ENCODE data around the gene TANC1.

The TANC1 gene

DNA sequence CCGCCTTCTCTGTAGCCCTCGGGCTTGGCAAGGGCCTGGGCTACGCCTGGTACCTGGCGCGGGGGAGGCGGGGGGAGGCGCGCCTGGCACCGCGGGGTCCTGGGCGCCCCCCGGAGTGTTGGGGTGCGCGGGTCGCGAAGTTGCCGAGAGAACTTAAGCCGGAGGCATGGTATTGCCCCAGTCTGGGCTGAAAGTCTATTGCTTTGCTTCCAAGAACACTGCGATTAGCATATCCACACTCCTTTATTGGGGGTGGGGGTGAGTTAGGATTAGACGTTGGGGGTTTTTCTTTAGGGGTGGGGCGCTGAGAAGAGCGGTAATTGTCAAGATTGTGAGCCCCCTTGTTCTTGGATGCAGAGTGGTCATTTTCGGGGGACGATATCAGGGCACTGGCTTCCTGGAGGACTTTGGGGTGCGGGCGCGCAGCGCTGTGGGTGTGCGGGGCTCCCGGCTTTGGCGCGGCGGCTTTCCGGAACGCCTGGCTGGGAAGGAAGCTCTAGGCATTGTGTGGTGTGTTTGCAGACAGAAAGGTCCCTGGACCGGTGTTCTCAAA, 798 bp downstream of the TANC1 start:
- TF ChIP-seq, protein P1, sequence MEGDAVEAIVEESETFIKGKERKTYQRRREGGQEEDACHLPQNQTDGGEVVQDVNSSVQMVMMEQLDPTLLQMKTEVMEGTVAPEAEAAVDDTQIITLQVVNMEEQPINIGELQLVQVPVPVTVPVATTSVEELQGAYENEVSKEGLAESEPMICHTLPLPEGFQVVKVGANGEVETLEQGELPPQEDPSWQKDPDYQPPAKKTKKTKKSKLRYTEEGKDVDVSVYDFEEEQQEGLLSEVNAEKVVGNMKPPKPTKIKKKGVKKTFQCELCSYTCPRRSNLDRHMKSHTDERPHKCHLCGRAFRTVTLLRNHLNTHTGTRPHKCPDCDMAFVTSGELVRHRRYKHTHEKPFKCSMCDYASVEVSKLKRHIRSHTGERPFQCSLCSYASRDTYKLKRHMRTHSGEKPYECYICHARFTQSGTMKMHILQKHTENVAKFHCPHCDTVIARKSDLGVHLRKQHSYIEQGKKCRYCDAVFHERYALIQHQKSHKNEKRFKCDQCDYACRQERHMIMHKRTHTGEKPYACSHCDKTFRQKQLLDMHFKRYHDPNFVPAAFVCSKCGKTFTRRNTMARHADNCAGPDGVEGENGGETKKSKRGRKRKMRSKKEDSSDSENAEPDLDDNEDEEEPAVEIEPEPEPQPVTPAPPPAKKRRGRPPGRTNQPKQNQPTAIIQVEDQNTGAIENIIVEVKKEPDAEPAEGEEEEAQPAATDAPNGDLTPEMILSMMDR (conservative IDR thresholded peaks at IDR 0.05) = no peak
- peak overlapping the region; percentile 95 for H3K27ac ChIP-seq

DNA sequence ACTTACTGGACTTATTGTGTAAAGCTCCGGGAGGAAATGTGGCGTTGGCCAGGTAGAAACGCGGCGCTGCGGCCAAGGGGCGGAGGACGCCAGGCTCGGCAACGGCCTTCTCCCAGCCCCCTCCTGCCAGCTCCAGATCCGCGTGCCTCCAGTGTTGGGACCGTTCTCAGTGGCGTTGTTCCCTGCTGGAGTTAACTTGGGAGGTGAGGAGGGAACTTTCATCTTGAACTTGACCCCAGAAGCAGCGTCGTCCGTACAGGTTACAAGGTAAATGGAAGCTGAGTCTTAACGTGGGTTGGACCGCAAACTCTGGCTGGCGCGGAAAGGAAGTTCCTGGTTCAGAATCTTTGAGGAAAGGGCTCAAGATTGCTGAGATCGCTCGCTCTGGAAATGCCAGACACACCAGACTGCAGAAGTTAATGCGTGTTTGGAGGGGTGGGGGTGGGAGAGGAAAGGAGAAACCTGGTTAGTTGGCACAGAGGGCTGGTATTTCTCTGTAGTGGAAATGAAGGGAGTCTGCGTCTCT, 1.3 kb downstream of the TANC1 start:
- H3K27ac ChIP-seq = peak overlapping the region; percentile 95
- TF ChIP-seq, protein P1 (conservative IDR thresholded peaks at IDR 0.05) = no peak

DNA sequence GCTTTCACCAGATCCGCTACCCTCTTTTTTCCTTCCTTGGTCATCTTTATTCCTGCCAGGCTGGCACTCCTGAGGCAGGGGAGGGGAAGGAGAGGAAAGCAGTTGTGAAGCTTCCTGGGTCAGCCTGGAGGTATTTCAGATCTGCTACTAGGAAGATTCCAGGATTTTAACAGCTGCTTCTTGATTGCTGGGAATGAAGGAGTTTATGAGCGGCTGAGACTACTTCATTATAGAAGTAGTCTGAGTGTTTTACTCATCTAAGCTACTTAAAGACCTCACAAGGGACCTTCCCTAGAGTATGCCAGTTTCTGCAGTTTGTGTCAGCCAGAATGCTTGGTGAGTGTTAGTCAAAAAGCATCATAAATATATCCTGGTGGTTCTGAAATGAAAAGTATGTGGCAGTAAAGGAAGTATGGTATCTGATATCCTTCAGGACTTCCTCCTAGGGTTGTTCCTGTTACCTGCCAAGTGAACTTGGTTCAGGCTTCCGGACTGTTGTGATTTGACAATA, 1.9 kb downstream of the TANC1 start:
- H3K27ac ChIP-seq = peak overlapping the region; percentile 95
- TF ChIP-seq, protein P1 (conservative IDR thresholded peaks at IDR 0.05) = no peak

- no peak overlapping the region for H3K27ac ChIP-seq
- TF ChIP-seq, protein P1 (conservative IDR thresholded peaks at IDR 0.05) = no peak
These were observed 4.9 kb downstream of the TANC1 start for GRCh38 chr2:158973116-158973956.

DNA sequence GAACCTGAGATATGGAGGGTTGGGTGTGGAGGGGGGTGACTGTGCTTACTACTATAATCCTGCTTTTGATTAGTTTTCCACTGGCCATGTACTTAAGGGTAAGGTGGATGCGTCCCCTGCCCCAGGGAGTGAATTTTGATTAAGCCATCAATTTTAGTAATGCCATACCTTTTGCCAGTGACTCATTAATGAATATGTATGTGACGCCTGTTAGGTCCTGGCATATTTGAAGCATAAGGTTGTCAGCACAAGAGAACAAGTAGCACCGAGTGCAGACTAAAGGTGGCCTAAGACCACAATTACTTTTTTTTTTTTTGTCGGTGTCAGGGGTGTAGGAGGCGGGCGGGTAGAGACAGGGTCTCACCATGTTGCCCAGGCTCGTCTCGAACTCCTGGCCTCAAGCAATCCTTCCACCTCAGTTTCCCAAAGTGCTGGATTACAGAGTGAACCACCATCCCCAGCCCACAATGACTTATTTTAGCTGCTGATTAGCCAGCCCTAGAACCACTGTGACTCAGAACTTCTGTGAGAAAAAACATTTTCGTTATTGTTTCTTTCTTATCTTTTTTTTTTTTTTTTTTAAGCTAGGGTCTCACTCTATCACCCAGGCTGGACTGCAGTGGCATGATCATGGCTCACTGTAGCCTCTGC, 7.0 kb downstream of the TANC1 start:
- TF ChIP-seq, protein P1 (conservative IDR thresholded peaks at IDR 0.05) = no peak
- H3K27ac ChIP-seq = no peak overlapping the region

GRCh38 chr2:158979772-158980171, 11.3 kb downstream of the TANC1 start:
- TF ChIP-seq, protein P1 (conservative IDR thresholded peaks at IDR 0.05) = no peak

DNA sequence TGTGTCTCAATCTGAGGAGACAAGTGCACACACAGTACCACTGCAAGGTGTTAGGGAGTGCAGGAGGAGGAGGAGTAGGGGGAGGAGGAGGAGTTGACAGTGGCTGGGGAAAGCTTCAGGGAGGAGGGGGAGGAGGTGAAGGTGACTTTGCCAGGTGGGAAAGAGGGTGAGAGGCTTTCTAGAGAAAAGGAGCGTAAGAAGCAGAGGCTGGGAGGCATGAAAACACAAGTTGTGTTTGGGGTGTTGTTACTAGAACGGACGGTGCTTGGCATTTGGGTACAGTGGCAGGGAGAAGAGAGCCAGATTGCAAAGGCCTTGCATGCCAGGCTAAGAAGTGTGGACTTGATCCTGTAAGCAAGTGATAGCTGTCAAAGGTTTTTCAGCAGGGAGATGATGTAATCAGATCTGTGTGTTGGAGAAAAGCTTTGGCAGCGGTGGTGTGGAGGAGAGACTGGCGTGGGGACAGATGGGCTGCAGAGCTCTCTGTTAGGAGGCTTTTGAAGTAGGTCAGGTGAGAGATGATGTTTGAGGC, 16.2 kb downstream of the TANC1 start:
- TF ChIP-seq, protein P1 (conservative IDR thresholded peaks at IDR 0.05) = no peak
- H3K27ac ChIP-seq = no peak overlapping the region

More at GRCh38 chr2:158979772-158980171, 11.3 kb downstream of the TANC1 start:
- no peak overlapping the region for H3K27ac ChIP-seq

All from VCaP (cell line).